D721Med (cell line): ENCODE results near the gene DOCK4.

ENCODE experiments used
- DNase-seq: peaks from one replicate; pipeline ENCODE4 v3.0.0; 2011; ENCODE audit warnings: low spot score; ENCODE audit not compliant: insufficient read length
- FAIRE-seq: peaks from 2 replicates; lab custom pipeline; 2011; peaks lifted over from hg19 to GRCh38; lab: Jason Lieb, UNC
- TF ChIP-seq, protein P1 (sequence below): IDR thresholded peaks from 2 replicates; pipeline ENCODE4 v1.5.1; 2012; ENCODE audit warnings: mild to moderate bottlenecking, control low read depth; ENCODE audit not compliant: insufficient read depth; ENCODE audit errors: missing control alignments

Gene DOCK4

DNA sequence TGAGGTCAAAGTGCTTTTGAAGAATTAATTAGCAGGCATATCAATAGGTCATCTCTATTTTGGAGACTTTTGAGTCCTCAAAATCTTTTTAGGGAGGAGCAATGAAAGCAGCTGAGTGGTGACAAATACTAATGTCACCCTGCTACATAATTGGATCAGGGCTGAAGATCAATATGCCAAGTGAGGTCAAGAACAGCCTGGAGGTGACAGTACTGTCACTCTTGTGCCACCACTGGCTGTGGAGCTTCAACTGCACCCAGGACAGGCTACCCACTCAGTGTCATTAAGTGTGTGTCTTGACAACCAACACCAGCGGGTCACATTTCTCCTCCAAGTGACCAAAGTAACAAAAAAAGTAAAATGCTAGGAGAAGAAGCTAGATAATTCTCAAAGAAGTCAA, 167.8 kb downstream of the DOCK4 start:
- TF ChIP-seq, protein P1, sequence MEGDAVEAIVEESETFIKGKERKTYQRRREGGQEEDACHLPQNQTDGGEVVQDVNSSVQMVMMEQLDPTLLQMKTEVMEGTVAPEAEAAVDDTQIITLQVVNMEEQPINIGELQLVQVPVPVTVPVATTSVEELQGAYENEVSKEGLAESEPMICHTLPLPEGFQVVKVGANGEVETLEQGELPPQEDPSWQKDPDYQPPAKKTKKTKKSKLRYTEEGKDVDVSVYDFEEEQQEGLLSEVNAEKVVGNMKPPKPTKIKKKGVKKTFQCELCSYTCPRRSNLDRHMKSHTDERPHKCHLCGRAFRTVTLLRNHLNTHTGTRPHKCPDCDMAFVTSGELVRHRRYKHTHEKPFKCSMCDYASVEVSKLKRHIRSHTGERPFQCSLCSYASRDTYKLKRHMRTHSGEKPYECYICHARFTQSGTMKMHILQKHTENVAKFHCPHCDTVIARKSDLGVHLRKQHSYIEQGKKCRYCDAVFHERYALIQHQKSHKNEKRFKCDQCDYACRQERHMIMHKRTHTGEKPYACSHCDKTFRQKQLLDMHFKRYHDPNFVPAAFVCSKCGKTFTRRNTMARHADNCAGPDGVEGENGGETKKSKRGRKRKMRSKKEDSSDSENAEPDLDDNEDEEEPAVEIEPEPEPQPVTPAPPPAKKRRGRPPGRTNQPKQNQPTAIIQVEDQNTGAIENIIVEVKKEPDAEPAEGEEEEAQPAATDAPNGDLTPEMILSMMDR = no peak
- FAIRE-seq (no peak), DNase-seq (no peak)

DNA sequence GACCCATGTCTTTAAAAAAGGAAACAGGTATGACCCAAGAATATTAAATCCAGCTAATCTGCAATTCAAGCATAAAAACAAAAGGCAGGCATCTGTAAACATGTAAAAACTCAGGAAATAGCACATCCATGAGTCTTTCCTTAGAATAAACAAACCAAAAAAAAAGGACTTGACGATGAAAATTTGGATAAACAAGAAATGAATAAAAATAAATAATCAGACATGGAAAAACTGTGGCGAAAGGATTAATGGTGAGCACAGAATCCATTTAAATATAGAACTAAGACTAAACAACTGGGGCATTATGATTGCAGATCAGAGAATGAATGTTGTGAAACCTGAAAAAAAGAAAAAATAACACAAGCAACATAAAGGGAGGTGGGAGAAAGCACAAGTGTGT, 170.1 kb downstream of the DOCK4 start:
- DNase-seq (no peak), FAIRE-seq (no peak)
- TF ChIP-seq, protein P1 = no peak

DNA sequence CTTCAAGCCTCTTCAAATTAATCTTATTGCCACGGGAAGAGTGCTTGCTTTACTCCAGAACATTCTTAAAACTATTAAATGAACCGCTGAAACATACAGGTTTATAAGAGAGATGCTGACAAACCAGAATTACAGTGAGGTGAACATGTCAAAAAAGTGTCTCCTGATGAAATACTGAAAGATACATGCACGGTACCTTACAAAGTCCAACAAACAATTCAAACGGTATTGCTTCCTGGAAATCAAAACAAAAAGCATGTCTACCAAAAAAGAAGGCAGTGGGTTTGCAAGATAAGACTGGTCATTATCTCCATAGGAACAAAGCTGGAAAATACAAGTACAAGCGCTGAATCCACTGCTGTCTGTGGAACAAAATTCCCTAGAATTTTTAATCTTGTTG, 174.5 kb downstream of the DOCK4 start:
- peak; percentile 71 for FAIRE-seq
- no peak for DNase-seq
- TF ChIP-seq, protein P1 = no peak

DNA sequence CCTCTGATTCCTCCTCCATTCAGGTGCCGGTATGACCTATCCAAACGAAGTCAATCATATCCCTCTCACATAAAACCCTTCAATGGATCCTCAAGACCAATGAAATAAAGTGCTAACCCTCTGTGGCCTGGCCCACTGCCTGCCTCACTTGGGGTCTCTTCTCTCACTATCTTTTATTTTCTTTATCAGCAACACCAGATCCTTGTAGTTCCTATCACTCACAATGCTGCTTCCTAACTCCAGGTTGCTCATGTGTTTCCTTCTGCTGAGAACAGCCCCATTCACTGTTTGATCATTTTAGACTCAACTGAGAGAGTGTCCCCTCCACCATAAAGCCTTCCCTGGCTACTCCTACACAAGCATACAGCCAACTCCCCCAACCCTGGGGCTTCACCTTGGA, 180.6 kb downstream of the DOCK4 start:
- FAIRE-seq = no peak
- TF ChIP-seq, protein P1 = no peak
- DNase-seq = no peak

DNA sequence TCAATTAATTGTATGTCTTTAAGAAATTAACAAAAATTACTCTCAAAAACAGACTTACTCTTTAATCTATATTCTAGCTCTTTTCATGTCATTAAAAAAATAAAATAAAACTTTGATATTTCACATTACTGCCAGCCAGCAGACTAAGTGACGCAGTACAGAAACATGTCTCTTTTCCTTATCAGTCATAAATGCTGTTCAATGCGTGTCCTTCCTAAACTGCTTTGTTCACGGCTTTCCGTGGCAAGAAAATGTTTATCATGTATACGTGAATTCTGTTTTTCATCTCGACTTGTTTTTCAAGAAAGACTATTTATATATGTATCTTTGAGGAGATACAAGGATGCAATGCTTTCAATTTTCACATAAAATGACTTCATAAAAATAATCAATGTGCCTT, 182.4 kb downstream of the DOCK4 start:
- DNase-seq (no peak), FAIRE-seq (no peak)
- TF ChIP-seq, protein P1 = no peak

DNA sequence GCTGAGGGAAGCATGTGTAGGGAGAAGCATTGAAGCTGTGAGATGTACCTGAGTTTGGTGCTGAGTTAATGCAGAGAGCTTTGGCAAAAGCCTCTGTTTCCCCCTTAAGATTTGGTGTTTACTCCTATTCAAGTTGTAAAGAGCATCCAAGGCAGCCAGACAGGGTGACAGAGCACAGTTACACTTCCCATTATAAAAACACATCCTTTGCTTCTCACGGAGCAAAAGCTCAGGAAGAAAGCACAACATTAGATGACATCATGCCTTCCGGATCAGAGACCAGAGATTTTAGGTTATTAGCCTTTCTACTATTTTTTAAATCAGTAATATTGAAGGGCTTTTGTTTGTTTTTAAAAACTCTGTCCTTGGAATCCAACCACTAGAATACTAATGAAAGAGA, 182.9 kb downstream of the DOCK4 start:
- DNase-seq = no peak
- FAIRE-seq = no peak
- TF ChIP-seq, protein P1 = no peak

DNA sequence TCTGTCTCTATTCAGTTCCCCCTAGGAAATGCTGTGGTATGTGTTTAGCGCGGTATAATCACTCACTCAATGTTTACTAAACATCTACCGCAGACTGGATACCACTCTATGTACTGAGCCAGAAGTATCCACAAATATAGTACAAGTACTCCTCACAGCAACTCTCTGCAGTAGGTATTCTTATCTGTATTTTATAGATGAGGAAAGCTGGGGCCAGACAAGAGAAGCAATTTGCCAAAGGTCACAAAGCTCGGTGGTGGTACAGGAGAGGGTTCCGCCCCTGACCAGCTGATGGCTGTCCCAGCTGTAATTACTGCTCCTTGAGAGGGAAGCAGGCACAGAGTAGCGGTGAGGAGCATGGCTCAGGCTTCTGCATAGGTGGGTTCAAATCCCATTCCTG, 184.1 kb downstream of the DOCK4 start:
- TF ChIP-seq, protein P1 = no peak
- FAIRE-seq = no peak

More for the DNA sequence above, 184.1 kb downstream of the DOCK4 start:
- DNase-seq = no peak
